GM18873 (cell line): ENCODE results near the gene APOBEC3G.
A peak's percentile ranks its signal among the peaks of the same experiment; 100 is the strongest.
"Not testable (repeated sequence)": the region's sequence is repeated elsewhere in the genome, so short reads cannot be mapped to it uniquely, and the experiment has no call there.

Experiments used
- ATAC-seq: cut with Tn5 transposase; IDR thresholded peaks from one replicate; pipeline ENCODE4 v1.9.1; 2021; ENCODE audit warnings: mild to moderate bottlenecking, moderate library complexity, moderate number of reproducible peaks; ENCODE audit not compliant: unreplicated experiment, low FRiP score

APOBEC3G gene

DNA sequence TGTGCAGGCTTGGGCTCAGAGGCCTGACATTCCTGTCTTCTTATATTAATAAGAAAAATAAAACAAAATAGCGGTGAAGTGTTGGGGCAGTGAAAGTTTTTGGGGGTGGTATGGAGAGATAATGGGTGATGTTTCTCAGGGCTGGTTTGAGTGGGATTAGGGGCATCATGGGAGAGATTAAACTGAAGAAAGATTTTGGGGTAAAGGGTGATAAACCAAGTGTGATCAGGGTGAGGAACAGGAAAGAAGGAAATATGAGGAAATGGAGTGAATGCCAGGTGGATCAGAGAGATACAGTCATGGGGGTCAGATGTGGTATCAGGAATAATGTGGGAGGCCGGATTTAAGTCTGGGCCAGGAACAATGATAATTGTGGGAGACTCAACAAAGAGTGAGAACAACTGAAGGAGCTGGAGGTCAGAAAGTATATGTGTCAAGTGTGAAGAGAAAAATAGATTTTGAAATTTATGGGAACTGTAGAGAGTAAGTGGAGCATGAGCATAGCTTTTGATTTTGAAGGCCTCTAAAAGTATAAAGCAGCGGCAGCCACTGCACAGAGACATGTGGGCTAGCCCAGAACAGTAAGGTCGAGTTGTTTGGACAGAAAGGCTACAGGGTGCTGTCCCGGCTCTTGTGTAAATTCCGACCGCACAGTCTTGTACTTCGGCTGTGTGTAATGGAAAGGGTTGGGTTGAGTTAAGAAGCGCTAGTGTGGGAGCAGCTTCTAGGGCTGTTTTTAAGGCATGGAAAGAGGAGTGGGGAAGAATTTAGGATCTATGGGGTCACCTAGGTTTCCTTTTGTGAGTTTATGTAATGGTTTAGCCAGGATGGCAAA lies 10.4 kb upstream of the APOBEC3G start:
- not testable (repeated sequence) for ATAC-seq

- no peak for ATAC-seq
These were observed 8.9 kb upstream of the APOBEC3G start for GRCh38 chr22:39068033-39068785.

- ATAC-seq: no peak
These were observed 6.9 kb upstream of the APOBEC3G start for GRCh38 chr22:39070186-39070585.

DNA sequence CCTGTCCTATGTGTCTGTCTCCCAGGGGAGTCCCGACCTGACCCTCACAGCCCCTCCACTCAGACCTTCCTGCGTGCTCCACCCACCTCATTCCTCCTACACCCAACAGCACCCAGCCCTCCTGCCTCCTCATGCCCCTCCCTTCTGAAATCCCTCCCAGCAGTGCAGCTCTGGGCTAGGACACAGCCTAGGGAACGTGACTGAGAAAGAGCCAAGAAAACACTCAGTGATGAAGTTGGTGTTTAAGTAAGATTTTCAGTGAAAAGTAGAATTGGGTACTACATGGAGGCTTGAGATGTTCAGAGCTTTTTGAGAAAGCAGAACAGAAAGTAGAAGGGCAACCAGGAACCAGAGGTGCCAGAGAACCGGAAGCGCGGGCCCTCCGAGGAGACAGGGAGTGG lies 4.5 kb upstream of the APOBEC3G start:
- peak; percentile 35 for ATAC-seq

DNA sequence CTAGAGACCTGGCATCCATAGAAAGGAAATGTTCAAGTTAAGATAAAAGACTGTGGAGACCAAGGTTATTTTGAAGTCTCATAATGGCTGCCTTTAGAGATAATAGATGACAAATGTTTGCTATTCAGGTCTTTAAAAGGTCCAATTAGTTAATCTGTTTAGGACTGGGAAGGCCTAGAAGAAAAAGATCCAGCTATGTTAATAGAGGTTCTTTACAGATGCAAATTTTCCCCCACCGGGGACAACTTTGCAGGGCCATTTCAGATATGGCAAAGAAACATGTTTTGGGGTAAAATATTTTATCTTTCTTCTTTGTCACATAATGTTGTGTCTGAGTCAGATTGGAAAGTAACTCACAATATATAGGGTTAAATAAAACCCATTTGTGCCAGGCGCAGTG lies 3.1 kb upstream of the APOBEC3G start:
- ATAC-seq: no peak

- ATAC-seq: not testable (repeated sequence)
These were observed 685 bp upstream of the APOBEC3G start for GRCh38 chr22:39076155-39077025.

GRCh38 chr22:39077912-39078311 lies 837 bp downstream of the APOBEC3G start:
- not testable (repeated sequence) for ATAC-seq

DNA sequence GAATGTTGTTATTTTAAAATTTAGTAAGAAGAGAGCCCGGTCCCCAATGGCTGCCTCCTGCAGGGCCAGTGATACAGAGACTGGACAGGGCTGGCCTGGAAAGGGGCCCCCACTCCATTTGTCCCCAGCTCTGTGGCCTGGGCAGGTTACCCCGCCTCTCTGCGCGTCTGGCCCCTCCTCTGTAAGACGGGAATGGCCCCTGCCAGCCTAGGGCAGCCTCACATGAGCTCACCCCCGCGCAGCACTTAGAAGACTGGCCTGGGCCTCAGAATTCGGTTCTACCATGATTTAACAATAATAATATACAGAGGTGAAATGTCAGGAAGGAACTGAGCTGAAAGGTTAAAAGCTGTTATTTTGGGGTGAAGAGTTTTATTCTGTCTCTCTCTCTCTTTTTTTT lies 1.3 kb downstream of the APOBEC3G start:
- no peak for ATAC-seq

DNA sequence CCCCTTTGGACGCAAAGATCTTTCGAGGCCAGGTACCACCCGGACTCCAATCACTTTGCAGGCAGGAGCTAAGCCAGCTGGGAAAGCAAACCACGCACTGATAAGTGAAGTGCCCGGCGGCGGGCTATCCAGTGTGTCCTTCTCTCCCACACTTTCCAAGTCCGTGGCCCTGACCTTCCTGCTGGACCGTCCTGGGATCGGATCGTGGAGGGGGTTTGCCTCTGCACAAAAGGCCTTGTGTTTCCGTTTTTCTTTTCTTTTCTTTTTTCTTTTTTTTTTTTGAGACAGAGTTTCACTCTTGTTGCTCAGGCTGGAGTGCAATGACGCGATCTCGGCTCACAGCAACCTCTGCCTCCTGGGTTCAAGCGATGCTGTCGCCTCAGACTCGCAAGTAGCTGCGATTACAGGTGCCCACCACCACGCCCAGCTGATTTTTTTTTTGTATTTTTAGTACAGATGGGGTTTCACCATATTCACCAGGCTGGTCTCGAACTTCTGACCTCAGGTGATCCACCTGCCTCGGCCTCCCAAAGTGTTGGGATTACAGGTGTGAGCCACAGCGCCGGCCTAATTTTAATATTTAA lies 2.1 kb downstream of the APOBEC3G start:
- not testable (repeated sequence) for ATAC-seq

DNA sequence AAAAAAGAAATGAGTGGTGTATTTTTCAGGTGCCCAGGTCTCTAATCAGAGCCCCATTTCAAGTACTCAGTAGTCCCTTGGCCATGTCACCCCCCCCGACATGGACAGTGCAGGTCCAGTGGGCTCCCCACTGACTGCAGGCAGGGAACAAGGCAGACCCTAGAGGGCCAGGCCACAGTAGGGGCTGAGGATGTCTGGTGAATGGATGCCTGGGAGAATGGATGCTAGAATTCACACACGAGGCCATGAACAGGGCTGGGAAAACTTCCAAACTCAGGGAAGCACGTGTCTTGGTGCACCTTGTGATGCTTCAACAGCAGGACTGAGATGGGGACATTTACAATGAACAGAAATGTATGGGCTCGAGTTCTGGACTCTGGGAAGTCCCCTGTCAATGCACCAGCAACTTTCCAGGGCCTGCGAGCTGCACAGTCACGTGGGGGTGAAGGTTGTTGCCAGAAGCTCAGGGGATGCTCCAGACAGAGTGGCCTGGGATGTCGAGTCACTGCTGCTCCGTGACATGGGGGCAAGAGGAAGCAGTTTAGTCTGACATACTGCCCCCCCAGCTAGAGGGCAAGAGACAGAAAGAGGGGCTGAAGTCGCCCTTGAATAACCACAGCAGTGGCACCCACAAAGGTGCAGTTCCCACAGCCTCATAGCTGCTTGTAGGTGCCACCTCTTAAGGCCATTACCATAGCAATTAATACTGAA lies 3.1 kb downstream of the APOBEC3G start:
- no peak for ATAC-seq

DNA sequence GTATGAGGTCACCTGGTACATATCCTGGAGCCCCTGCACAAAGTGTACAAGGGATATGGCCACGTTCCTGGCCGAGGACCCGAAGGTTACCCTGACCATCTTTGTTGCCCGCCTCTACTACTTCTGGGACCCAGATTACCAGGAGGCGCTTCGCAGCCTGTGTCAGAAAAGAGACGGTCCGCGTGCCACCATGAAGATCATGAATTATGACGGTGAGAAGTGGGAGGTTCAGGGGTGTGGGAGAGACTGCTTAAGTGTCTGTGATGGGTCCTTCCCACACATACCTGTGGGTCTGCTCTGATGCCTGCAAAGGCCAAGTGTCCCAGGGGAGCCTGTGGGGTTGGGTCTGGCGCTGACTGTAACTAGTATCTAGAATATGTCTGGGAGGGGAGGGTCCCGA lies 3.9 kb downstream of the APOBEC3G start:
- ATAC-seq: no peak

DNA sequence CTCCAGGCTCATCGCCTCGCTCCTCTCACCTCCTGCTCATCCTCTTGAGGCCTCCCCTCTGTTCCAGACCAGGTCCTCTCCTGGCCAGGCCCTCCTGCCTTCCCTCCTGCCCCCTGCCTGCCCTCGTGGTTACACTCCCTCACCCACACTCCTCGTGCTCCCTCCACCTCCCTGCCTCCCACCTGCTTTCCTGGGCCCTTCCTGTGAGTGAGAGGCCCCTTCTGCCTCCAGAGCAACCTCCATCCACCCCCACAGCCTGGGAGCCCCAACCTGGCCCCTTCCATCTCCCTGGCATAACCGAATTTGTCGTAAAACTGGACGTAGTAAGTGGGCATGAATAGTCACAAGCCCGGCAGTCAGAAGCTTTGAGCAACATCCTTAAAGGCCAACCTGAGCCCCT lies 4.5 kb downstream of the APOBEC3G start:
- ATAC-seq: no peak

DNA sequence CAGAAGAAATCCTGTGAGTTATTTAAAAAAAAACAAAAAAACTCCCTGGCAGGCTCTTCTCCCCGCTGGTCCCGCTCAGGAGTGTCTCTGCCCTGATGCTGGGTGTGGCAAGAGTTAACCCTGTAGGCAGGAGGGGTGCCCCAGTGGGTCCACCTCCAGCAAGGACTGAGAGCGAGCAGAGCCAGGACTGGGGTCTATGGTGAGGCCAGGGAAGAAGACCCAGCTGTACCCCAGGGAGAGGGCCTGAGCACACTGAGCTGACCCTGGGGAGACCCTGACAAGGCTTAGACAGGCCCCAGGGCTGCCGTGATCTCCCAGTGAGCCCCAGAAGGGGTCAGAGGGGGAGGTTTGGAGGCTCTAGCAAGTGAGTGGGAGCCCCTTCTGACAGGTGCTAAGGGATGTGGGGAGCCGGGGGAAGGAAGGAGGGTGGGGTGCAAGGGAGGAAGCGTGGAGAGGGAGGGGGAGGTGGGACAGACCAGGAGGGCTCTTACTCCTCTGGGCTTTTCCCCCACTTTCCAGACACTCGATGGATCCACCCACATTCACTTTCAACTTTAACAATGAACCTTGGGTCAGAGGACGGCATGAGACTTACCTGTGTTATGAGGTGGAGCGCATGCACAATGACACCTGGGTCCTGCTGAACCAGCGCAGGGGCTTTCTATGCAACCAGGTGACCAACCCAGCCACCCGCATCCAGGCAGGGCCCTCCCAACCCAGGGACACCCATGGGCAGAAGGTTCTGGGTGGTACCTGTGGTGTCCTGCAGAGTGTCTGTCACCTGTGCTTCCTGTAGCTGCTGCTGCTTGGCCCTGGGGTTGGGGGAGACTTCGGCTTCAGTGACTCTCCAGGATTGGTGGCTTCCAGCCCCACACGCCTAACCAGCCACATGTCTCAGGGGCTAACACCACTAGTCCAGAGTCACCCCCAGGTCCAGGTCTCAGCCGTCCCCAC lies 6.4 kb downstream of the APOBEC3G start:
- no peak for ATAC-seq

GRCh38 chr22:39084666-39085065 lies 7.6 kb downstream of the APOBEC3G start:
- no peak for ATAC-seq

GRCh38 chr22:39087098-39087497 lies 10.0 kb downstream of the APOBEC3G start:
- ATAC-seq: no peak

- no peak for ATAC-seq
These were observed 11.0 kb downstream of the APOBEC3G start for GRCh38 chr22:39087881-39088684.

- ATAC-seq: no peak
These were observed 11.6 kb downstream of the APOBEC3G start for GRCh38 chr22:39088685-39089032.

DNA sequence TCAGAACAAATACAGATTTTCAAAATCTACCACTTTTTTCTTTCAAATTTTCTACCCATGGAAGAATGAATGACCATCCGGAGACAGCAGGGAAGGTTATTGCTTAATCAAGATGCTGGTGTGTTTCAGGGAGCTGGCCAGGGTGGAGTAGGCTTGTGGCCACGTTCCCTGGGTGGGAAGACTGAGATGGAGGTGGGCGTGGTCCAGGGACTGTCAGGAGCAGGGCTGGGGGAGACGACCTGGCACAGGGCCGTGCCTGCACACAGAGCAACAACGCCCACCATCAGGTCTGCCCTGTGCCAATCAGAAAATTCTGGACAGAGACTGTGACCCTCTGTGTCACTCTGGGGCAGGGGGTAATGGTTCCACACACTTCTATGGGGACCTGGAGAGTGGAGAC lies 12.9 kb downstream of the APOBEC3G start:
- no peak for ATAC-seq
